Measurements from ENCODE around the gene KDM5B.

DNA sequence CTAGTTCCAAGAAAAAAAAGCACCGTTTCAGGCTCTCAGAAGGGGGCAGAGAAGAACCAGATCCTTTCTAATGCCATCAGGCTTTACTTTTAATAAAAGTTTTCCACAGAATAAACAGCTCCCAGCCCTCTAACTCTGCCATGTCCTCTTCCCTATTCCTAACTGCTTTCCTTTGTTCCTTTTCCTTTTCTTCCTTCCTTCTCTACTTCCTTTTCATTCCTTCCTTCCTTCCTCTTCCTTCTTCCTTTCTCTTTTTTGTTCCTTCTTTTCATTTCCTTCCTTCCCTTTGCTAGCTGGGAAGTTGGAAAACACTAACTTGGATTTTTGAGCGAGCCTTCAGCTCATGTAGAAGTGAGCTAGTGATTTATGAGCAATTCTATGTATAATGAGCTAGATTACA, 46.2 kb downstream of the KDM5B start:
- TF ChIP-seq ZSCAN30 (tag by site-specific recombination; IDR thresholded peaks at IDR 0.05): no peak
- TF ChIP-seq CTCF (tag by site-specific recombination; IDR thresholded peaks at IDR 0.05): no peak
- TF ChIP-seq GLI2 (tag by site-specific recombination; IDR thresholded peaks at IDR 0.05; ENCODE audit: borderline replicate concordance, low read depth): no peak
- TF ChIP-seq ZBTB8A (tag by site-specific recombination; IDR thresholded peaks at IDR 0.05): no peak
- no peak for TF ChIP-seq KLF10 (tag by site-specific recombination; IDR thresholded peaks at IDR 0.05)
- TF ChIP-seq, protein P1, sequence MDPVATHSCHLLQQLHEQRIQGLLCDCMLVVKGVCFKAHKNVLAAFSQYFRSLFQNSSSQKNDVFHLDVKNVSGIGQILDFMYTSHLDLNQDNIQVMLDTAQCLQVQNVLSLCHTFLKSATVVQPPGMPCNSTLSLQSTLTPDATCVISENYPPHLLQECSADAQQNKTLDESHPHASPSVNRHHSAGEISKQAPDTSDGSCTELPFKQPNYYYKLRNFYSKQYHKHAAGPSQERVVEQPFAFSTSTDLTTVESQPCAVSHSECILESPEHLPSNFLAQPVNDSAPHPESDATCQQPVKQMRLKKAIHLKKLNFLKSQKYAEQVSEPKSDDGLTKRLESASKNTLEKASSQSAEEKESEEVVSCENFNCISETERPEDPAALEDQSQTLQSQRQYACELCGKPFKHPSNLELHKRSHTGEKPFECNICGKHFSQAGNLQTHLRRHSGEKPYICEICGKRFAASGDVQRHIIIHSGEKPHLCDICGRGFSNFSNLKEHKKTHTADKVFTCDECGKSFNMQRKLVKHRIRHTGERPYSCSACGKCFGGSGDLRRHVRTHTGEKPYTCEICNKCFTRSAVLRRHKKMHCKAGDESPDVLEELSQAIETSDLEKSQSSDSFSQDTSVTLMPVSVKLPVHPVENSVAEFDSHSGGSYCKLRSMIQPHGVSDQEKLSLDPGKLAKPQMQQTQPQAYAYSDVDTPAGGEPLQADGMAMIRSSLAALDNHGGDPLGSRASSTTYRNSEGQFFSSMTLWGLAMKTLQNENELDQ (tag by site-specific recombination; IDR thresholded peaks at IDR 0.05; ENCODE audit: low read depth): no peak
- TF ChIP-seq ZNF449 (tag by site-specific recombination; IDR thresholded peaks at IDR 0.05): no peak
- TF ChIP-seq ZFP37 (tag by site-specific recombination; IDR thresholded peaks at IDR 0.05): no peak
- no peak for TF ChIP-seq OVOL3 (tag by site-specific recombination; IDR thresholded peaks at IDR 0.05)
- TF ChIP-seq YY1 (tag by site-specific recombination; IDR thresholded peaks at IDR 0.05): no peak

Measured in HEK293 (cell line).